ENCODE data around the gene TRPM3.

DNA sequence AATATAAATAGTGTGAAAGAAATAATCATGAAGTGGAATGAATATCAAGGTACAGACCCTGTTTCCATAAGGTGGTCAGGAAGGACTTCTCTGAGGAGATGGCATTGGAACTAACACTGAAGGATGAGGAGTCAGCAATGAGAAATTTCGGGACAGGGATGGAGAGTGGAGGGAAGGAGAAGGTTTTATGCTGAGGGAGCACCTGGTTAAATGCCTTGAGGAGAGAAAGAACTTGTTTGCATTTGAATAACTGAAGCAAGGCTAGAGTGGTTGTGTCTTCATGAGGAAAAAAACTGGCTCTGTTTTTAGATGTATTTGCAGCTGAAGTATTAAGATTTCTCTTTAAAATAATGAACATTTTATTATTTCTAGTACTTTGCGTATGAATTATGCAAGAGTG, 180.8 kb downstream of the TRPM3 start:
- TF ChIP-seq, protein P1, sequence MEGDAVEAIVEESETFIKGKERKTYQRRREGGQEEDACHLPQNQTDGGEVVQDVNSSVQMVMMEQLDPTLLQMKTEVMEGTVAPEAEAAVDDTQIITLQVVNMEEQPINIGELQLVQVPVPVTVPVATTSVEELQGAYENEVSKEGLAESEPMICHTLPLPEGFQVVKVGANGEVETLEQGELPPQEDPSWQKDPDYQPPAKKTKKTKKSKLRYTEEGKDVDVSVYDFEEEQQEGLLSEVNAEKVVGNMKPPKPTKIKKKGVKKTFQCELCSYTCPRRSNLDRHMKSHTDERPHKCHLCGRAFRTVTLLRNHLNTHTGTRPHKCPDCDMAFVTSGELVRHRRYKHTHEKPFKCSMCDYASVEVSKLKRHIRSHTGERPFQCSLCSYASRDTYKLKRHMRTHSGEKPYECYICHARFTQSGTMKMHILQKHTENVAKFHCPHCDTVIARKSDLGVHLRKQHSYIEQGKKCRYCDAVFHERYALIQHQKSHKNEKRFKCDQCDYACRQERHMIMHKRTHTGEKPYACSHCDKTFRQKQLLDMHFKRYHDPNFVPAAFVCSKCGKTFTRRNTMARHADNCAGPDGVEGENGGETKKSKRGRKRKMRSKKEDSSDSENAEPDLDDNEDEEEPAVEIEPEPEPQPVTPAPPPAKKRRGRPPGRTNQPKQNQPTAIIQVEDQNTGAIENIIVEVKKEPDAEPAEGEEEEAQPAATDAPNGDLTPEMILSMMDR (IDR thresholded peaks at IDR 0.05) = no peak
- TF ChIP-seq POLR2A (IDR thresholded peaks at IDR 0.05) = no peak

Measured in adrenal gland (tissue), 5 donors.